HCT116 (cell line): ENCODE results near the gene MFAP3L. TPM values are rescaled to one million over a fixed set of nuclear protein-coding genes. Genes with fewer than 3 reads are reported as not detected.

Experiments used
- ATAC-seq: fragments of 200-7000 bp; cut with Tn5 transposase; 2 replicates; pipeline ENCODE4 v1.9.1; 2020; ENCODE audit warnings: mild to moderate bottlenecking, moderate library complexity
- BruUV-seq: library from RNA; stranded (reverse); fragments of 400-500 nt; replicated peaks from 2 replicates; lab custom pipeline; 2021; lab: Mats Ljungman, UMichigan
- CTCF ChIA-PET: fragments of 300-600 bp; sonication (Branson Sonifier 250); formaldehyde crosslinking; loops from one replicate; lab custom pipeline; 2021; ENCODE audit warnings: antibody characterized with exemption; lab: Charles Lee
- POLR2A ChIA-PET: fragments of 300-600, 350-600 bp; sonication (Branson Sonifier 250); formaldehyde crosslinking; loops from one replicate; lab custom pipeline; 2021; ENCODE audit warnings: antibody characterized with exemption; lab: Charles Lee
- RAD21 ChIA-PET, 2 experiments: fragments of 300-600 bp; sonication (Branson Sonifier 250); formaldehyde crosslinking; loops; one replicate each; lab custom pipeline; 2023; ENCODE audit warnings: low total read pairs in 2 of 2; ENCODE audit not compliant: uncharacterized antibody in 2 of 2, unreplicated experiment in 2 of 2, low non-redundant PET in 1 of 2; lab: Charles Lee
- DNase-seq: peaks from one replicate; pipeline ENCODE4 v3.0.0-alpha.2; 2010; ENCODE audit warnings: low read depth, low spot score
- H2AFZ ChIP-seq: fragments of 200-600 bp; shearing (Covaris generic), sonication (generic); 2 replicates; pipeline ENCODE4 v1.6.1; 2017; ENCODE audit warnings: low read depth, mixed run types, mixed read lengths, antibody characterized with exemption, low read length; ENCODE audit not compliant: poor library complexity, severe bottlenecking
- H3K27ac ChIP-seq: 2 replicates; pipeline ENCODE4 v1.5.1; 2012; ENCODE audit warnings: low read depth, low read length
- H3K27me3 ChIP-seq: fragments of 200-600 bp; sonication (generic); 2 replicates; pipeline ENCODE4 v1.6.1; 2016; ENCODE audit warnings: mixed run types, low read length, mixed read lengths; ENCODE audit not compliant: insufficient read depth
- H3K36me3 ChIP-seq, 2 experiments: fragments of 200-500 bp in 1 of 2; fragments of 200-600 bp in 1 of 2; sonication (Bioruptor generic) in 1 of 2; sonication (generic) in 1 of 2; 2 replicates each; pipeline versions ENCODE4 v1.5.1 to v1.6.1; 2014 to 2016; ENCODE audit warnings: low read length in 2 of 2, inconsistent platforms in 1 of 2, mixed read lengths in 1 of 2, mixed run types in 1 of 2; ENCODE audit not compliant: insufficient read depth in 2 of 2, control insufficient read depth in 1 of 2
- H3K4me1 ChIP-seq, 2 experiments: fragments of 200-600 bp in 1 of 2; sonication (generic) in 1 of 2; 2 replicates each; pipeline versions ENCODE4 v1.5.1 to v1.6.1; 2012 to 2017; ENCODE audit warnings: low read length in 2 of 2, inconsistent platforms in 1 of 2, mild to moderate bottlenecking in 1 of 2, mixed read lengths in 1 of 2, mixed run types in 1 of 2, moderate library complexity in 1 of 2; ENCODE audit not compliant: insufficient read depth in 2 of 2, control insufficient read depth in 1 of 2
- H3K4me2 ChIP-seq: fragments of 200-600 bp; sonication (generic); 2 replicates; pipeline ENCODE4 v1.6.1; 2017; ENCODE audit warnings: mixed run types, low read length, mixed read lengths
- H3K4me3 ChIP-seq, 2 experiments: fragments of 200-600 bp in 1 of 2; sonication (generic) in 1 of 2; replicated peaks in 1 of 2; 2 replicates each; pipeline ENCODE4 v1.5.1; 2011 to 2016; ENCODE audit warnings: low read length in 2 of 2, control low read depth in 1 of 2, low read depth in 1 of 2, mild to moderate bottlenecking in 1 of 2, mixed read lengths in 1 of 2, mixed run types in 1 of 2
- H3K79me2 ChIP-seq: fragments of 200-600 bp; sonication (generic); 2 replicates; pipeline ENCODE4 v1.6.1; 2017; ENCODE audit warnings: mild to moderate bottlenecking, mixed run types, low read length, moderate library complexity, mixed read lengths; ENCODE audit not compliant: insufficient read depth
- H3K9ac ChIP-seq: fragments of 200-600 bp; sonication (generic); 2 replicates; pipeline ENCODE4 v1.6.1; 2016; ENCODE audit warnings: low read length, mixed read lengths
- H3K9me2 ChIP-seq: fragments of 200-600 bp; sonication (generic), shearing (Covaris generic); 2 replicates; pipeline ENCODE4 v1.6.1; 2017; ENCODE audit warnings: mixed run types, mild to moderate bottlenecking, moderate library complexity; ENCODE audit not compliant: insufficient read depth
- H3K9me3 ChIP-seq, 2 experiments: fragments of 200-500 bp in 1 of 2; fragments of 200-600 bp in 1 of 2; sonication (Bioruptor generic) in 1 of 2; sonication (generic) in 1 of 2; 2 replicates each; pipeline ENCODE4 v1.6.1; 2014 to 2017; ENCODE audit warnings: low read length in 2 of 2, mixed read lengths in 2 of 2, inconsistent platforms in 1 of 2, low read depth in 1 of 2, mild to moderate bottlenecking in 1 of 2, mixed run types in 1 of 2, moderate library complexity in 1 of 2; ENCODE audit not compliant: control insufficient read depth in 1 of 2, insufficient read depth in 1 of 2
- H4K20me1 ChIP-seq: fragments of 200-600 bp; sonication (generic), shearing (Covaris generic); 2 replicates; pipeline ENCODE4 v1.6.1; 2017; ENCODE audit warnings: mixed run types, mild to moderate bottlenecking, moderate library complexity; ENCODE audit not compliant: insufficient read depth
- CBX3 ChIP-seq: IDR thresholded peaks from 2 replicates; pipeline ENCODE4 v1.6.1; 2012; ENCODE audit warnings: low read depth
- CEBPB ChIP-seq: IDR thresholded peaks from 2 replicates; pipeline ENCODE4 v1.6.1; 2012; ENCODE audit warnings: low read depth
- EGR1 ChIP-seq: IDR thresholded peaks from 2 replicates; pipeline ENCODE4 v1.6.1; 2012; ENCODE audit warnings: low read depth
- ELF1 ChIP-seq: IDR thresholded peaks from 2 replicates; pipeline ENCODE4 v1.6.1; 2012; ENCODE audit warnings: low read depth, borderline replicate concordance
- JUND ChIP-seq: IDR thresholded peaks from 2 replicates; pipeline ENCODE4 v1.6.1; 2012
- SIN3A ChIP-seq: IDR thresholded peaks from 2 replicates; pipeline ENCODE4 v1.6.1; 2012; ENCODE audit warnings: low read depth
- SP1 ChIP-seq: IDR thresholded peaks from 2 replicates; pipeline ENCODE4 v1.6.1; 2012; ENCODE audit warnings: low read depth
- SRF ChIP-seq: IDR thresholded peaks from 2 replicates; pipeline ENCODE4 v1.6.1; 2012; ENCODE audit warnings: low read depth
- TCF7L2 ChIP-seq: IDR thresholded peaks from 2 replicates; pipeline ENCODE4 v1.7.0; 2011; ENCODE audit warnings: borderline replicate concordance, inconsistent platforms; ENCODE audit not compliant: insufficient read depth, insufficient read length; ENCODE audit errors: extremely low read depth
- intact Hi-C: fragments of 100-400 bp; cut with micrococcal nuclease; formaldehyde crosslinking; loops from 2 replicates; pipeline ENCODE4 v1.10.0; 2022
- total RNA-seq: library from RNA; stranded (reverse); gene quantifications from one replicate; pipeline ENCODE4 v1.2.1, GENCODE V29; 2021; ENCODE audit not compliant: unreplicated experiment
- TF ChIP-seq, protein P1 (sequence below), 3 experiments: fragments of 200-600 bp in 1 of 3; sonication (generic) in 1 of 3; IDR thresholded peaks in 2 of 3; conservative IDR thresholded peaks in 1 of 3; 2 replicates each; pipeline ENCODE4 v1.5.1; 2012 to 2017; ENCODE audit warnings: low read depth in 2 of 3, low read length in 2 of 3, antibody characterized with exemption in 1 of 3, borderline replicate concordance in 1 of 3, control low read depth in 1 of 3, mild to moderate bottlenecking in 1 of 3, mixed read lengths in 1 of 3, mixed run types in 1 of 3, moderate library complexity in 1 of 3; ENCODE audit not compliant: insufficient read depth in 1 of 3
- TF ChIP-seq, protein P2 (sequence below): IDR thresholded peaks from 2 replicates; pipeline ENCODE4 v1.6.1; 2012

Gene MFAP3L
- total RNA-seq, 1 experiment from 2014 or later = 8.4 TPM

DNA sequence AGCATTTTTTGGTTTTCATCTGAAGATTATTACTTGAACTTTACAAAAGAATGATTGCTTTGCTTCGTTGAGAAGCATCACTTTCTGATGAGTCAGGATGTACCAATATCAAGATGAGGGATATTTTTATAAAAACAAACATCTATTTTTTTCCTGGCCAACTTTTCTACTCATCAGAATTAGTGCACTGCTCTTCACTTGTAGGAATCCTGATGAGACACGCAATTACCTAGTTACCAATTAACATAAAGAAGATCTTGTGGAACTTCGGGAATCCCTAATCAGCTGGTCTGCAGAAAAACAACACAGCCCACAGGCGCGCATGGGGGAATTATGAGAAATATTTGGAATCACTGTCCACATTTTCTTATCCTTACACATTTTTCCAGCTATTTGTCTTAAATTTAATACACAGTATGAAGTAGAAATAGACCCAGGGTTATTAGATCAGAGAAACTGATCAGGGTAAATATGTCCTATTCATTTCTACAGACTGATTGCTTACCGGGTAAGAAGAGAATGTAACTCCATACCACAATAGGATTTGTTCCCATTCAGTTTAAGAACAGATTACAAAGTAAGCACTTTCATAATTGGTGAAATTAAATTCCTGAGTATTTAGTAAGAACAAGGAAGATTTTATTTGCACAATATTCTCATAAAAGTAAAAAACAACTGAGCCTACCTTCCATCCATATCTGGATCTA is 50.9 kb downstream of the MFAP3L start (continued):
- no peak for TF ChIP-seq EGR1
- TF ChIP-seq SIN3A = no peak
- no peak for TF ChIP-seq CEBPB
- TF ChIP-seq, all 23 proteins: peak for 0

DNA sequence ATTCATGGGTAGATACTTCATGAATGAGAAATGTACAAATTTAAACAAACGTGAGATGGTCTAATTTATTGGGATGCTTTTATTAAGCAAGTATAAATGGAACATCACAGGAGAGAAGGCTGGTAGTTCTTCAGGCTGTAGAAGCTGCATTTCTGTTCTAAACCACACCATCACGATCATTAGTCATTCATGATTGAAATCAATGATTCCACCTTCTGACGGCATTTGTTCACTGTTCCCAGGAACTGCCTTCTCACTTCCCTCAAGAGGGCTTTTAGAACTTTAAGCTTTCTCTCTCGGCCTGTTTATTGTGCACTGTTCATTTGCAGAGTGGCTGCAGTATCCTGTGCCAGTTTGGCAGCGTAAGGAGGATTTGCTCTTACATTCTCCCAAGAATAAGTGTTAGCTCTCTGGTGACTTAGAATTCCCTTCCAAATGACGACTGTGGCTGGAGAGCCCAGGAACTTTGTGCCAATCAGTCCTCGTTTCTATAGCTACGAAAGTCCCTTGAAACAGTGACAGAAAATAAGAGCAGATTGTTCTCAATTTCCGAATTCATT is 54.7 kb downstream of the MFAP3L start:
- CTCF ChIA-PET = no interaction called here
- POLR2A ChIA-PET = no interaction called here
- H2AFZ ChIP-seq = no peak overlapping the region
- H4K20me1 ChIP-seq = no peaks in the 10 kb centered on the region
- H3K27ac ChIP-seq = no peak overlapping the region
- no peaks in the 10 kb centered on the region for H3K9me3 ChIP-seq
- RAD21 ChIA-PET = no interaction called here
- ATAC-seq (no peak), DNase-seq (no peak)
- H3K36me3 ChIP-seq = no peaks in the 10 kb centered on the region
- H3K4me2 ChIP-seq = no peak overlapping the region
- H3K4me3 ChIP-seq = no peak overlapping the region
- no peaks in the 10 kb centered on the region for H3K27me3 ChIP-seq
- intact Hi-C loops = no loop called here
- H3K9ac ChIP-seq = no peak overlapping the region
- no peaks in the 10 kb centered on the region for H3K79me2 ChIP-seq
- no TSS peak for BruUV-seq
- TF ChIP-seq CBX3 = no peak
- TF ChIP-seq SRF = no peak
- TF ChIP-seq EGR1 = no peak
- no peak for TF ChIP-seq CEBPB
- TF ChIP-seq JUND = no peak
- no peak for TF ChIP-seq SIN3A
- TF ChIP-seq, protein P1, sequence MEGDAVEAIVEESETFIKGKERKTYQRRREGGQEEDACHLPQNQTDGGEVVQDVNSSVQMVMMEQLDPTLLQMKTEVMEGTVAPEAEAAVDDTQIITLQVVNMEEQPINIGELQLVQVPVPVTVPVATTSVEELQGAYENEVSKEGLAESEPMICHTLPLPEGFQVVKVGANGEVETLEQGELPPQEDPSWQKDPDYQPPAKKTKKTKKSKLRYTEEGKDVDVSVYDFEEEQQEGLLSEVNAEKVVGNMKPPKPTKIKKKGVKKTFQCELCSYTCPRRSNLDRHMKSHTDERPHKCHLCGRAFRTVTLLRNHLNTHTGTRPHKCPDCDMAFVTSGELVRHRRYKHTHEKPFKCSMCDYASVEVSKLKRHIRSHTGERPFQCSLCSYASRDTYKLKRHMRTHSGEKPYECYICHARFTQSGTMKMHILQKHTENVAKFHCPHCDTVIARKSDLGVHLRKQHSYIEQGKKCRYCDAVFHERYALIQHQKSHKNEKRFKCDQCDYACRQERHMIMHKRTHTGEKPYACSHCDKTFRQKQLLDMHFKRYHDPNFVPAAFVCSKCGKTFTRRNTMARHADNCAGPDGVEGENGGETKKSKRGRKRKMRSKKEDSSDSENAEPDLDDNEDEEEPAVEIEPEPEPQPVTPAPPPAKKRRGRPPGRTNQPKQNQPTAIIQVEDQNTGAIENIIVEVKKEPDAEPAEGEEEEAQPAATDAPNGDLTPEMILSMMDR (IDR thresholded peaks at IDR 0.05 in 2 of 3, conservative IDR thresholded peaks at IDR 0.05 in 1 of 3; ENCODE audit: borderline replicate concordance in 1 of 3, insufficient read depth in 1 of 3, low read depth in 2 of 3, low read length in 2 of 3) = no peak
- TF ChIP-seq SP1 = no peak
- TF ChIP-seq ELF1 = no peak
- TF ChIP-seq TCF7L2 = no peak
- TF ChIP-seq, protein P2, sequence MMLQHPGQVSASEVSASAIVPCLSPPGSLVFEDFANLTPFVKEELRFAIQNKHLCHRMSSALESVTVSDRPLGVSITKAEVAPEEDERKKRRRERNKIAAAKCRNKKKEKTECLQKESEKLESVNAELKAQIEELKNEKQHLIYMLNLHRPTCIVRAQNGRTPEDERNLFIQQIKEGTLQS = no peak
- H3K9me2 ChIP-seq = no peaks in the 10 kb centered on the region
- H3K4me1 ChIP-seq = no peaks in the 10 kb centered on the region
